ENCODE data around the gene ZC3H8.

The ZC3H8 gene

GRCh38 chr2:112162956-112163355 is 91.9 kb downstream of the ZC3H8 start:
- DNase-seq: no peak

GRCh38 chr2:112162341-112162740 is 92.5 kb downstream of the ZC3H8 start:
- DNase-seq: no peak

Measured in islet precursor cell (in vitro differentiated cells).